WTC11 (cell line): ENCODE measurements around the gene FDXACB1.

Experiments
- ATF1 ChIP-seq: sonication (generic); formaldehyde crosslinking; IDR thresholded peaks from 2 replicates; pipeline ENCODE4 v1.8.1; 2023; ENCODE audit warnings: mild to moderate bottlenecking, moderate library complexity, missing genetic modification reagents
- ATF3 ChIP-seq: sonication (generic); formaldehyde crosslinking; conservative IDR thresholded peaks from 2 replicates; pipeline ENCODE4 v1.8.1; 2022; ENCODE audit warnings: mild to moderate bottlenecking, missing genetic modification reagents
- CTCF ChIP-seq: fragments of 200-600 bp; IDR thresholded peaks from 2 replicates; pipeline ENCODE4 v1.8.0; 2022; ENCODE audit warnings: antibody characterized with exemption
- MAX ChIP-seq: sonication (generic); formaldehyde crosslinking; IDR thresholded peaks from 2 replicates; pipeline ENCODE4 v1.8.0; 2022; ENCODE audit warnings: mild to moderate bottlenecking, missing genetic modification reagents
- NFYB ChIP-seq: sonication (generic); formaldehyde crosslinking; conservative IDR thresholded peaks from 2 replicates; pipeline ENCODE4 v1.8.0; 2022; ENCODE audit warnings: low read depth, missing genetic modification reagents
- SP1 ChIP-seq: sonication (generic); formaldehyde crosslinking; conservative IDR thresholded peaks from 2 replicates; pipeline ENCODE4 v1.8.1; 2022; ENCODE audit warnings: missing genetic modification reagents
- STAT6 ChIP-seq: sonication (generic); formaldehyde crosslinking; conservative IDR thresholded peaks from 2 replicates; pipeline ENCODE4 v1.8.1; 2023; ENCODE audit warnings: mild to moderate bottlenecking, low read depth, missing genetic modification reagents, moderate library complexity
- TEAD4 ChIP-seq: sonication (generic); formaldehyde crosslinking; IDR thresholded peaks from 2 replicates; pipeline ENCODE4 v1.8.0; 2022; ENCODE audit warnings: mild to moderate bottlenecking, missing genetic modification reagents
- ZMAT4 ChIP-seq: fragments of 250-450 bp; sonication (Bioruptor Pico); IDR thresholded peaks from 2 replicates; pipeline ENCODE4 v1.9.0; 2021; ENCODE audit warnings: mild to moderate bottlenecking
- ZNF138 ChIP-seq: sonication (generic); formaldehyde crosslinking; conservative IDR thresholded peaks from 2 replicates; pipeline ENCODE4 v1.8.1; 2022; ENCODE audit warnings: mild to moderate bottlenecking, moderate library complexity, missing genetic modification reagents

- no peak for TF ChIP-seq MAX (CRISPR knock-in tag)
- no peak for TF ChIP-seq TEAD4
- no peak for TF ChIP-seq ATF3
- TF ChIP-seq CTCF, result no peak
- TF ChIP-seq NFYB (CRISPR knock-in tag), result no peak
- TF ChIP-seq STAT6 (CRISPR knock-in tag), result no peak
- TF ChIP-seq ATF1 (CRISPR knock-in tag), result no peak
- TF ChIP-seq SP1, result no peak
- no peak for TF ChIP-seq ZNF138 (CRISPR knock-in tag)
- TF ChIP-seq ZMAT4 (CRISPR knock-in tag), result no peak
These were observed 35.0 kb upstream of the FDXACB1 start for GRCh38 chr11:111913997-111914396.
